HUDEP-2 (cell line): ENCODE data around the gene SIK3.

Source experiments
- DNase-seq, 76 experiments: peaks; one replicate each; lab custom pipeline; 2025; ENCODE audit not compliant: unreplicated experiment in 76 of 76; lab: John Stamatoyannopoulos, UW

Gene SIK3

DNA sequence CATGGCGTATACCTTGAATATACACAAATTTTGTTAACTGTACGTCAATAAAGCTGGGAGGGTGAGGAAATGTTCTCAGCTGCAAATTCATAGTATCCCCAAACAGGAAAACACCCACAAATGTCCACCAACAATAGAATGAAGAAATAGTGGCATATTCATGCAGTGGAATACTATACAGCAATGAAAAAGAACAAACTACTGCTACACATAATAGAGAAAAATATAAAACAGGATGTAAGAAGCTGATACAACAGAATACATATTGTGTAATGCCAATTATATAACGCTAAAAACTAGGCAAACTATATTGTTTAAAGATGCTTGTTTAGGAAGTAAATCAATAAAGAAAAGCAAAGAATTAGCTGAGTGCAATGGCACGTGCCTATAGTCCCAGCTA, 81.5 kb downstream of the SIK3 start:
- DNase-seq = no peak

DNA sequence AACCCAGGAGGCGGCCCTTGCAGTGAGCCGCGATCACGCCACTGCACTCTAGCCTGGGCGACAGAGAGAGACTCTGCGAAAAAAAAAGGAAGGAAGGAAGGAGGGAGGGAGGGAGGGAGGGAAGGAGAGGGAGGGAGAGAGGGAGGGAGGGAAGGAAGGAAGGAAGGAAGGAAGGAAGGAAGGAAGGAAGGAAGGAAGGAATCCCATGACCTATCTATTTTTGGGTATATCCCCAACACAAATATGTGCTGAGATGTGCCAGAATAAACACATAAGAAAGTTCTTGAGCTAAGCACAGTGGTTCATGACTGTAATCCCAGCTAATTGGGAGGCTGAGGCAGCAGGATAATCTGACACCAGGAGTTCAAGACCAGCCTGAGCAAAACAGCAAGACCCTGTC, 82.0 kb downstream of the SIK3 start:
- DNase-seq = no peak

DNA sequence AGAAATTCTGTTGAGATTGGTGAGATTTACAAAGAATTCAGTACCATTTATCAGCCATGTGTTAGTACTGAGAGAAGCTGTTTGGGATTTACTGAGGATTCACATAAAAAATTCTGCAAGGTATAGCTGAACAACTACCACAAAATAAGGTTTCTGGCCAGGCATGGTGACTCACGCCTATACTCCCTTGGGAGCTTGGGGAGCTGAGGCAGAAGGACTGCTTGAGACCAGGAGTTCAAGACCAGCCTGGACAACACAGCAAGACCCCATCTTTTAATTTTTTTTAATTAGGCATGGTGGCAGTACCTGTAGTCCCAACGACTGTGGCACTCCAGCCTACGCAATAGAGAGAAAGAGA, 86.7 kb downstream of the SIK3 start:
- no peak for DNase-seq

DNA sequence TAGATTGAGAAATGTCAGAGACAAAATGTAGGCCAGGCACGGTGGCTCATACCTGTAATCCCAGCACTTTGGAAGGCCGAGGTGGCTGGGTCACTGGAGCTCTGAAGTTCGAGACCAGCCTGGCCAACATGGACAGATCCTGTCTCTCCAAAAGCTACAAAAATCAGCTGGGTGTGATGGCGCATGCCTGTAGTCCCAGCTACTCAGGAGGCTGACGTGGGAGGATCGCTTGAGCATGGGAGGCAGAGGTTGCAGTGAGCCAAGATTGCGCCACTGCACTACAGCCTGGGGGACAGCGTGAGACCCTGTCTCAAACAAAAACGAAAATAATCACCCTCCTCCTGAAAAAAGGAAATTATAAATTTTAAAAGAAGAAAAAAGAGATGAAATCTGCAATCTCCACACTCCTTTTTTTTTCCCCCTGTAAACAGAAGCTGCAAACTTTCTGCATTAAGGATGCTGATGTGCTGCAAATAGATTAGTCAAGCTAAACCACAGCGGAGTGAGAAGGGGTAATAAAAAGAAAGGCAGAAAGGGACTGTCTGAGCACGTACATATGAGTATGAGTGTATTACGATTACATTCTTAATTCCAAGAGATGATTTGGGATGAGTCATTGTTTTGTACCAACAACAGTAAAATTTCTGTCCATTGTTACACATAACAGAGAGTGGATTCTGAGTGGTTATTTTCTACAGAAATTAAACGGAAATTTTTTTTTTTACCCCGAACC, 87.3 kb downstream of the SIK3 start:
- no peak for DNase-seq

DNA sequence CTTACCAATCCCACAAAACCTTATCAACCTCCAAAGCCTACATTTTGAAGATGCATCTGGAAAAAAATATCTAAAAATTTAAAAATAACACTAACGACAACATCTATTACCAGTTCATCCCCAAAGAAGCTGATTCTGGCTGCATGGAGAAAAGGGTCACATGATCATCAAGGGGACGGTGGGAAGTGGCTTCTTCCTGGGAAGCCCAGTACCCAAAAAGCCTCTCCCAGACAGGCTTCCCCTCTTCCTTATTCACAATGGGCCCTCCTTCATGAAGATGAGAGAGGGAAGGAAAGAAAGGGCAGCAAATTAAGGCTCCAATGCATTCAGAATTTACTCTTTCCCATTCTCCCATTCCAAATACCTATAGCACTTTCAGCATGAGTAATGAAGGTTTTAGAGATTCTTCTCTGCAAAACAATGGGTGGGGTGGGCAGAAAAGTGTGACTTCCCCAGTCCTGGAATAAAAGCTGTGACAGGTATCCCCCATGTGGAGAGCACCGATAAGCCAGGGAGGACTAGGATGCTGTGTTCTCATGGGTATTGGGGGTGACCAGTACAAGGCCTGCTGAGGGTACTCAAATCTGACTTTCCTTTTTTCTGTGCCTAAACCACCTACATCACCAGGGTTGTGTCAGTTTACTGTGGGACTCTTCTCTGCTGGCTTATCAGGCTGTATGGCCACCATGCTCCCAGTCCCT, 88.2 kb downstream of the SIK3 start:
- DNase-seq = no peak

DNA sequence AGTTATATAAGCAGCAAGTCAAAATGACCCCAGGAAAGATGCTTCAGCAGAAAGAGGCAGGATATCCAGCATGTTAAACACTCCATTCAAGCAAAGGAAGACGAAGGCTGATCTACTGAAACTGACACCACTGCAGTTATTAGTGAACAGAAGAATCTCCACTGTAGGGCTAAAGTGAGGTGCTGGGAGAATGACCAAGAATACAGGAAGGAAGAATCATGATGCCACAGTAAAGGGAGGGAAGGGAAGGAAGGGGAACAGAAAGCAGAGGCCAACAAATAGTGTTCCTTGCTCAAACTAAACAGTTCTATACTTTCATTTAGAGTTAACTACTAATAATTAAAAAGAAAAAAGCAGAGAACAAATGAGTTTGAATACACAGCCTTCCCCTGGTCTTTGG, 92.5 kb downstream of the SIK3 start:
- no peak for DNase-seq

DNA sequence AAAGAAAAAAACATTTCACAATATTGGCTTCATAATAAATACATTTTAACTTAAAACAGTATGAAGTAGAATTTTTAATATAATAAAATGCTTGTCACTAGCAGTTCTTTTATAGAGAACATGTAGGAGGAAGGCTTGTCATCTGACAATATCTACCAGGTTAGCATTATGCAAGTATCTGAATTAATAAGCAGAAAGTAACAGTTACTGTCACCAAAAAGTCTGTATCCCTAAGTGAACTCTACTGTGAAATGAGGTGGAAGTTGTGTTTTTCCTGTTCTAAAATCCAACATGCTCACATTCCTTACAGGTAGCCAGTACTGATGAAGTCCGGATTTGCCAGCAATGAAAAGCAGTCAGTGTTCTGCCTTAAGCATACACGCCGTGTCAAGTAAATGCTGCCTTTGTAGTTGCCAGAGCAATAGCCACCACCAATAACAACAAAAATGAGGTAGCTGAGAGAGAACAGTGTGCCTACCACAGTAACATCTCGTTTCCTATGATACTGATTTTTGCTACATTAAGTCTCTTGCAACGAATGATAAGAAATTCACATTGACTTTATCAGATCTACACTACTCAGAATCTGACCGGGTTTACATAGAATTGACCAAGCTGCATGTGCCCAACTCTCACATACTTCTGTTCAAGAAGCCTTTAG, 95.5 kb downstream of the SIK3 start:
- peak in 45 of 76 experiments; percentile 1 to 83 (median 57) for DNase-seq

DNA sequence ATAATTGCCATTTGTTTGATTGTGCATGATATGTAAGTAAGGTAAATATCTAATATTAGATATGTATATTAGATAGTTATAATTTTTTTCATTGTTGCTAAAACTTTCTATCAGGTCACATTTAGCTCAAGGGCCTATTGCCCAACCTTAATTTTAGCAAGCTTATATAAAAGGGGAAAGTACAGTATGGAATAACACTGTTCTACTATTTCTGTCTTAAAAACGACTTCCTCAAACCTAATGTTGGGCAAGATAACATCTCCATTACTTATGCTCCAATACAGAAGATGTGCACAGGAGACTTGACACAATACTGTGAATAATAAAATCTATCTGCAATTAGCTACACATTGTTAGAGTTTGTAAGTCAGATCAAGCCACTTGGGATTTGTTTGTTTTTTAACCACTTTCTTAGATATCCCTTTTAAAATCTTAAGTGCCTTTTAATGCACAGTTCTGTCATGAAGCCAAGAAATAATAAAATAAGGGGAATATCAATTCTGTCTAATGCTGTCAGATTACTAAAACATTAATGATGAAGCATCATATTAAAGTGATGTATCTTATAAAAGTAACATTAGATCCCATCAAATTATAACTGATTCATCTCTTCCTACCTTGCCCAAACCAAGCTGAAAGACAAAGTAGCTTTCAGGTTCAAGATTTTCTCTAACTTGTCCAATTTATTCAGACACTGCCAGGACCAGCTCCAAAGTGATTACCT, 98.1 kb downstream of the SIK3 start:
- DNase-seq = no peak

DNA sequence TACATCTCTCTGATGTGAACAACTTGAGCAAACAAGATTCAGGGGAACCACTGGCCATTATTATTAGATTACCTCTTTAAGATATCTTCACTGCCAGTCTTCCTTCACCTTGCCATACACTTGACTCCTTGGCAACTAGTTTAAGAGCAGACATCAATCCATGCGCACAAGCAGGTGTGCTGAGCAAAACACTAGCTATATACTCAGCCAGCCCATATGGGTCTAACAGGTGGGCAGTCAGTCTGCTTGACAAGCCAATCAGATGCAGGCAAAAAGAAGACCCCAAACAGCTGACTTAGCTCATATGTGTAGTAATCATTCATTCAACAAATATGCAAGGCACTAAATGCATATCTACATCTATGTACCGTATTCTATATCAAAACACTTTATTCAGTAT, 101.2 kb downstream of the SIK3 start:
- no peak for DNase-seq

DNA sequence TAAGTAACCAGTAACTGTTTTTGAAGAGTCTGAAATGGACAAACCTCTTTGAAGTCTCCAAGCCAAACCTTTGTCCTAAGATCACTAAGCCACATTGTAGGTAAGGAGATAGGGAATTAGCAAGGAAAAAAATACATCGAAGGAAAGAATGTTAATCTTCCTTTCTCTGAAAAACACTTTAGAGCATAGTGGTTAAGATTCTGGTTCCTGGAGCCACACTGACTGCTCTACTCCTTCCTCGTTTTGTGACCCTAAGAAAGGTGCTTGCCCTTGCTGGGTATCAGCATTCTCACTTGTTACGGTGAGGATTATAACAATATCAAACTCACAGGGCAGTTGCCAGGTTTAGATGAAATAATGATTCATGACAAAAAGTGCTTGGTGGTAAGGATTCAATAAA, 104.0 kb downstream of the SIK3 start:
- DNase-seq = no peak

DNA sequence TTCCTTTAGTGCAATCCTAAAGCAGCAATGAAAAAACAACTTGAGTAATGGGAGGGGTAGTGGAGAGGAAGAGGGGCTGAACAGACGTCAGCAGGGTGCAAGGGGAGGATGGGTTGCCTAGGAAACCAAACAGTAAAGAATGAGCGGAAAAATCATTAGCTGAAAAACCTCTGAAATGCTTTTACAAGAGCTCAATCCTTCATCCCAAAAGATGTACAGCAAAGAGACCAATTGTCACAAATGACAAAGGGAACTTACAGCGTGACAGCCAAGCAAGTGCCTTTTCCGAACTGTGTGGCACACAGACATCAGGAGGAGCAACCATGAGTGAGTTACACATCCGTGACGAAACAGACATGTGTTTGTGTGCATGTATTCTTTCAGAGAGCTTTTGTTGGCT, 104.6 kb downstream of the SIK3 start:
- no peak for DNase-seq

DNA sequence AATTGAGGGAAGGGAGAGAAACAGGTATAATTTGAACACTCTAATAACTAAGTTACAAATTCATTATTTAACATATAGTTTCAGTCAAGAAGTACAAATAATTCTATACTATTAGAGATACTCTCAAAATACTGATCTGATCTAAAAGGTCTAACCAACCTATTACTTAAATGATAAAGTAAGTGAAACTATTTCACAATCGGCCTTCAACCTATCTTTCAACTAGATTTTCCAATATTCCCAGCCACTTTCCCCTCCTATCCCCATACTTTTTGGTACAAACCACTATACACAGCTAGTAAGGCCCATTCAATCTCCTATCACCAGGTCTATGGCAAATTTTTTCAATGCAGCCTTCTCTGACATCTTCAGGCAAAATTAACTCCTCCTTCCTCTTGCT, 106.7 kb downstream of the SIK3 start:
- no peak for DNase-seq

DNA sequence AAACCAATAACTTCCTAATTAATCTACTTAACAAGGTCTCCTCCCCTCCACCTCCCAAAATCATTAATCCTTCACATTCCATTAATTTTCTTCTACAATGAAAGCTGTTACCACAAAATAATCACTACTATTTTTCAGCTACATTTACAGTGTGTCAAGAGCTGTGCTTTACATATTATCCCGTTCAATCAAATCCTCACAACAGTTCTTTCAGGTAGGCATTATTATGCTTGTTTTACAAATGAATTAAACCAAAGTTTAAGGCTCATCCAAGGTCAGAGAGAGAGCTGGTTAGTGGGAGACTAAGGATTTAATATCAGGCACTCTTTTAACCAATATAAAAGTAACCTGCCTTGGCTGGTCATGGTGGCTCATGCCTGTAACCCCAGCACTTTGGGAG, 107.4 kb downstream of the SIK3 start:
- DNase-seq = no peak

DNA sequence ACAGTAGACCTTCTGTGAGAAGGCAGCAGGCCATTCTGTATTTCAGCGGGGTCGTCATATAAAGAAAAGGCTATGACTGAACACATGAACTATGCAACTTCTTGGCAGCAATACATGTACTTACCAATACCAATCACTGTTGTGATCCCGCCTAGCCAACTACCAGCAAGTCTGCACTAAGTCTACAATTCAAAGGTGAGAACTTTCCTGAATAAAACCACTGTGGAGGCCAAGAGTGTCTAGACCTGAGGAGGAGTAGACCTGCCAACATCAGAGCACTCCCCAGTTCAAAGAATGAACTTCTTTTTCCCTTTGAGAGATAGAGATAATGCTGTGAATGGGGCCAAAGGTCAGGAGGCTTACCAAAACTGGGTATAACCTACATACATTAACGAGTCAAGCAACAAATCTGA, 108.2 kb downstream of the SIK3 start:
- DNase-seq = no peak

DNA sequence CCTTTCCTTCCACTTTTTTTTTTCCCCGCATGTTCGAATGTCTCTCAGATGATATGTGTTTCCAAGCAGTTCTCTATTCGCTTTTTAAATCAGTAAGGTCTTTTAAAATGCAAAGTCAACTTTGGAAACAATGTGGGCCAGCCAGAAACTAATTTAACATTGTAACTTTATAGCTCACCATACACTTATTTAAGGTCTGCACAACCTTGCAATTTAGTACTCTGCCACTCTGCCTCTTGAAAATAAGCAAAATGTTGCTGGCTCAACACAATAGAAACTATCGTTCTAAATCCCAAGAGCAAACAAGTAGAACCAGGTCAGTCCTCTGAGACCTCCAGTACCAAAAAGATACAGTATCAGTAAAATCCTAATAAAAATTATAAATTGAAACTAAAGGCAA, 109.0 kb downstream of the SIK3 start:
- DNase-seq = no peak

DNA sequence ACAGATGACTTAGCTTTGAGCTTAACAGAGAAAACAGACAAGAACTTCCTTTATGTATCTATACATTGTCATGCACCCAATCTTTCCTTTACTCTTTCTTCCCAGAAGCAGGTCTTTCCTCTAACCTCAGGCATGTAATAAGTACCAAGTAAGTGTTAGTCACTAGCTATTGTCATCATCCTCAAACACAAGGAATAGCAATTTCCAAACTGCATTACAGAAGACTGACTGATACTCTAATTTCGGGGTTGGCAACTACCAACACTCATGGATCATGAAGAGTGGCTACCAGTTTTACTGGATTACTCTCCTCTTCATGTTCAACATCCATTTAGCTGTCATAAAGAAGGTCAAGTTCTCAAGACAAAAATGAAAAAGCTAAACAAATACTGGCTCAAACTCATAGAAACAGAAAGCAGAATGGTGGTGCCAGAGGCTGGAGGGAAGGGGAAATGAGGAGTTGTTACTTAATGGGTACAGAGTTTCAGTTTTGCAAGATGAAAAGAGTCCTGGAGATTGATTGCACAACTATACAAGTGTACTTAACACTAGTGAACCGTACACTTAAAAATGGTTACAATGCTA, 111.6 kb downstream of the SIK3 start:
- DNase-seq = no peak

DNA sequence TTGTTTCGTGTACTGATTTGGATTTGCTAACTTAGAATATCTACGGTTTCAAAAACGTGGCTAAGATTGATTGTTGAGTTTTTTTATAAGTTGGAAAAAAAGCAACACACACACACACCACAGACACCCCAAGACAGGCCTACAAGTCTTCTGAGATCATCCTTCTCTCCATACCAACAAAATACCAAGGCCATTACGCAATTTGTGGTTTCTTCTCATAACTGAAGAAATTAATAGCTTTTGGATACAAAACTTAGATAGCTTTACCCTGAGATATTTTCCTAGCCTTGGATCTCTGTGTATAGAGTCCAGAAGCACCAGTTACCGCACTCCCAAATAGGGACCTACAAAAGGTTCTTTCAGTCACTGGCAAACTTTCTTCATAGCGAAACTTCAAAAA, 113.6 kb downstream of the SIK3 start:
- no peak for DNase-seq

DNA sequence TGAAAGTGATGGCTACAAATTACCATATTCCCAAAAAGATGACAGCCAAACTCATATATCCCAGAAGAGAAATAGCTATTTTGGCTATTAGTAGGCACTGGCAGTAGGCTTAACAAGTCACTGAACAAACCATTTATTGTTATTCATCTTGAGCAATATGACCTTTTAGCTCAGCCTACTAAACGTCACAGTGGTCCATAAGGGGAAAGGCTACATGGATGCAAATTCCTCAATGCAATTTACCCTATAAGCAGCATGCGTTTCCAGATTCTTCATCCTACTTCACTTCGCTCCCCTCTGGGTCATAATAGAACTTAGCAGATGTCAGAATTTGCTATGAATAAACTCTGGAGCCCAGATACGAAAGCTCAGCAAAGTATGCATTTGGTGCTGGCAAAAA, 114.0 kb downstream of the SIK3 start:
- no peak for DNase-seq

DNA sequence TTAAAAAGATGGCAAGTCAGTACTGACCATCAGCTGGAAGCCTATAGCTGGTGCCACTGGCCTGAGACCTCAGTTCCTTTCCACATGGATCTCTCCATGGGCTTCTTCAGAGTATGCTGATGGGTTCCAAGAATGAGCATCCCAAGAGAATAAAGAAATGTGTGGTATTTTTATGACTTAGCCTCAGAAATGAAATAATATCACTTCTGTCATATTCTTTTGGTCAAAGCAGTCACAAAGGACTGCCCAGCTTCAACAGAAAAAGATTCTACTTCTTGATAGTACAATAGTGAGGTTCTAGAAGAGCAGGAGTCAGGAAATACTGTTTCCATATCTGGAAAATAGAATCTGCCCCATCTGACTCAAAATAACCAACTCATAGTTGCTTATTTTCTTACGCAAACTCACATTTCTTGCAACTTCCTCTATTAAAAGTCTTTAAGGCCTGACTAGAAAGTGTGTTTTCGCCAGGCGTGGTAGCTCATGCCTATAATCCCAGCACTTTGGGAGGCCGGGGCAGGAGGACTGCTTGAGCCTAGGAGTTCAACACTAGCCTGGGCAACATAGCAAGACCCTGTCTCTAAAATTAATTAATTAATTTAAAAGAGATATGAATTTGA, 116.9 kb downstream of the SIK3 start:
- no peak for DNase-seq

DNA sequence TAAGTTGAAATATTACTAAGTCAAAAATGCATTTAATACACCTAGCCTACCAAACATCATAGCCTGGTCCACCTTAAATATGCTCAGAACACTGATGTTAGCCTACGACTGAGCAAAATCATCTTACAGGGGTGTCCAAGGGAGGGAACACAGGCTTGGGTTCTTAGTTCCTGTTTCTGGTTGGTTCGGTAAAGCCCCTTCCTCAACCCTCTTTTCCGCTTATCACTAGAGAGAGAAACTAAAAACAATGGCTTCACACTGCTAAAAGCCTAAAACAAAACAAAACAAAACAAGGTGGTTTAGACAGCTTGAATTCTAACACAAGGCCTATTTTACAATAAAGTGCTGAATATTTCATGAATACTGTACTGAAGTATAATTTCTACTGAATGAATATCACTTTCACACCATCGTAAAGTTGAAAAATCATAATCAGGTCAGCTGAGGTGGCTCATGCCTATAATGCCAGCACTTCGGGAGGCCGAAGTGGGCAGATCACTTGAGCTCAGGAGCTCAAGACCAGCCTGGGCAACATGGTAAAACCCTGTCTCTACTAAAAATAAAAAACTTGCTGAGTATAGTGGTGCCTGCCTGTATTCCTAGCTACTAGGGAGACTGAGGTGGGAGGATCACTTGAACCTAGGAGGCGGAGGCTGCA, 118.0 kb downstream of the SIK3 start:
- DNase-seq = no peak
